HepG2 (cell line): ENCODE data around the gene CCDC83. TPM values are rescaled to one million over a fixed set of nuclear protein-coding genes. Genes with fewer than 3 reads are reported as not detected.

Experiments used
- ATAC-seq: fragments of 200-7000 bp; cut with Tn5 transposase; 3 replicates; pipeline ENCODE4 v1.9.1; 2020; ENCODE audit warnings: mild to moderate bottlenecking, moderate library complexity
- BruUV-seq: library from RNA; stranded (reverse); fragments of 400-500 nt; replicated peaks from 2 replicates; lab custom pipeline; 2021; lab: Mats Ljungman, UMichigan
- CTCF ChIA-PET: fragments of 300-600 bp; formaldehyde crosslinking; extraction: SDS; loops from one replicate; lab custom pipeline; 2021; ENCODE audit warnings: low total read pairs, inconsistent platforms, low intra/inter-chr PET ratio; lab: Yijun Ruan, JAX
- POLR2A ChIA-PET: fragments of 350-600 bp; sonication (Branson Sonifier 250); formaldehyde crosslinking; loops from one replicate; lab custom pipeline; 2020; ENCODE audit warnings: antibody characterized with exemption, inconsistent platforms; lab: Yijun Ruan, JAX
- DNase-seq: peaks from one replicate; pipeline ENCODE4 v3.0.0-alpha.2; 2015; ENCODE audit warnings: low spot score
- FAIRE-seq: peaks from 3 replicates; lab custom pipeline; 2011; peaks lifted over from hg19 to GRCh38; lab: Jason Lieb, UNC
- H2AFZ ChIP-seq: one replicate; pipeline ENCODE4 v1.6.1; 2011; ENCODE audit warnings: low read length, inconsistent platforms
- H3K27ac ChIP-seq: fragments of 300-600 bp; 3 replicates; pipeline ENCODE4 v1.8.0; 2011; ENCODE audit warnings: mixed run types, mild to moderate bottlenecking, mixed read lengths, low read length, inconsistent platforms; ENCODE audit not compliant: insufficient read depth; ENCODE audit errors: extremely low read length
- H3K27me3 ChIP-seq, 2 experiments: fragments of 200-600 bp in 1 of 2; 2 replicates in 1 of 2; 3 replicates in 1 of 2; pipeline versions ENCODE4 v1.6.0 to v1.8.0; 2011; ENCODE audit warnings: low read length in 2 of 2, mild to moderate bottlenecking in 2 of 2, moderate library complexity in 2 of 2, inconsistent platforms in 1 of 2; ENCODE audit not compliant: insufficient read depth in 2 of 2, control insufficient read depth in 1 of 2
- H3K36me3 ChIP-seq, 2 experiments: fragments of 200-600 bp in 1 of 2; replicated peaks in 1 of 2; 2 replicates in 1 of 2; 3 replicates in 1 of 2; pipeline versions ENCODE4 v1.5.1 to v1.8.0; 2011; ENCODE audit warnings: low read length in 2 of 2, inconsistent platforms in 1 of 2; ENCODE audit not compliant: insufficient read depth in 2 of 2, control insufficient read depth in 1 of 2
- H3K4me1 ChIP-seq: 2 replicates; pipeline ENCODE4 v1.5.1; 2012; ENCODE audit warnings: low read length, inconsistent platforms; ENCODE audit not compliant: insufficient read depth
- H3K4me2 ChIP-seq: 2 replicates; pipeline ENCODE4 v1.6.0; 2011; ENCODE audit warnings: low read depth, low read length, inconsistent platforms
- H3K4me3 ChIP-seq, 3 experiments: fragments of 200-600 bp in 1 of 3; sonication (generic), shearing (Covaris generic) in 1 of 3; replicated peaks in 1 of 3; 2 replicates each; pipeline ENCODE4 v1.5.1; 2011 to 2016; ENCODE audit warnings: low read length in 3 of 3, inconsistent platforms in 2 of 3, low read depth in 2 of 3, mild to moderate bottlenecking in 2 of 3, control low read depth in 1 of 3, mixed read lengths in 1 of 3; ENCODE audit not compliant: insufficient read depth in 1 of 3
- H3K79me2 ChIP-seq: one replicate; pipeline ENCODE4 v1.6.1; 2011; ENCODE audit warnings: low read length, inconsistent platforms; ENCODE audit not compliant: insufficient read depth
- H3K9ac ChIP-seq: 2 replicates; pipeline ENCODE4 v1.6.0; 2011; ENCODE audit warnings: mild to moderate bottlenecking, low read depth, low read length, inconsistent platforms; ENCODE audit not compliant: insufficient read depth
- H3K9me3 ChIP-seq: 2 replicates; pipeline ENCODE4 v1.5.1; 2012; ENCODE audit warnings: mild to moderate bottlenecking, low read length
- H4K20me1 ChIP-seq: 2 replicates; pipeline ENCODE4 v1.6.0; 2011; ENCODE audit warnings: inconsistent platforms, mild to moderate bottlenecking, low read length, moderate library complexity; ENCODE audit not compliant: insufficient read depth
- BCL6 ChIP-seq: IDR thresholded peaks from 2 replicates; pipeline ENCODE4 v1.6.1; 2016; ENCODE audit warnings: missing genetic modification reagents, missing compliant biosample characterization
- FOXP4 ChIP-seq: sonication (generic); formaldehyde crosslinking; IDR thresholded peaks from 2 replicates; pipeline ENCODE4 v1.4.0; 2020; ENCODE audit warnings: missing genetic modification reagents
- ISX ChIP-seq: sonication (generic); formaldehyde crosslinking; conservative IDR thresholded peaks from 2 replicates; pipeline ENCODE4 v1.5.0; 2020; ENCODE audit warnings: missing genetic modification reagents
- MEF2D ChIP-seq: sonication (generic); formaldehyde crosslinking; IDR thresholded peaks from 2 replicates; pipeline ENCODE4 v1.5.1; 2020; ENCODE audit warnings: mild to moderate bottlenecking, missing genetic modification reagents
- MXD4 ChIP-seq: IDR thresholded peaks from 2 replicates; pipeline ENCODE4 v1.6.1; 2016; ENCODE audit warnings: mild to moderate bottlenecking, missing biosample characterization, missing genetic modification reagents
- PLSCR1 ChIP-seq: sonication (generic); formaldehyde crosslinking; IDR thresholded peaks from 2 replicates; pipeline ENCODE4 v1.5.0; 2020; ENCODE audit warnings: missing genetic modification reagents, mild to moderate bottlenecking, borderline replicate concordance
- SP1 ChIP-seq, 2 experiments: fragments of 450-650 bp in 1 of 2; sonication (generic) in 1 of 2; formaldehyde crosslinking in 1 of 2; IDR thresholded peaks; 2 replicates each; pipeline versions ENCODE4 v1.4.0 to v1.6.1; 2016 to 2020; ENCODE audit warnings: missing genetic modification reagents in 1 of 2
- ZFP36 ChIP-seq: fragments of 150-350 bp; IDR thresholded peaks from 2 replicates; pipeline ENCODE4 v1.6.1; 2018; ENCODE audit warnings: borderline replicate concordance, low read length, low read depth; ENCODE audit not compliant: partially characterized antibody
- ZNF18 ChIP-seq: sonication (generic); formaldehyde crosslinking; IDR thresholded peaks from 2 replicates; pipeline ENCODE4 v1.8.0; 2022; ENCODE audit warnings: mild to moderate bottlenecking, missing genetic modification reagents; ENCODE audit not compliant: insufficient replicate concordance
- ZNF234 ChIP-seq: sonication (generic); formaldehyde crosslinking; conservative IDR thresholded peaks from 2 replicates; pipeline ENCODE4 v1.5.1; 2020; ENCODE audit warnings: mild to moderate bottlenecking, missing genetic modification reagents
- ZNF331 ChIP-seq: sonication (generic); formaldehyde crosslinking; IDR thresholded peaks from 2 replicates; pipeline ENCODE4 v1.4.0; 2020; ENCODE audit warnings: missing genetic modification reagents
- ZNF343 ChIP-seq: sonication (generic); formaldehyde crosslinking; IDR thresholded peaks from 2 replicates; pipeline ENCODE4 v1.4.0; 2020; ENCODE audit warnings: mild to moderate bottlenecking, missing genetic modification reagents
- ZNF652 ChIP-seq: IDR thresholded peaks from 2 replicates; pipeline ENCODE4 v1.6.1; 2016; ENCODE audit warnings: low read depth, borderline replicate concordance
- ZNF660 ChIP-seq: sonication (generic); formaldehyde crosslinking; IDR thresholded peaks from 2 replicates; pipeline ENCODE4 v1.5.1; 2020; ENCODE audit warnings: mild to moderate bottlenecking, low read depth, missing genetic modification reagents, borderline replicate concordance
- ZNF7 ChIP-seq: IDR thresholded peaks from 2 replicates; pipeline ENCODE4 v1.6.1; 2016; ENCODE audit warnings: missing biosample characterization, missing genetic modification reagents
- in situ Hi-C: cut with HindIII; loops from 2 replicates; pipeline ENCODE4 v1.10.0; 2017; ENCODE audit warnings: low pct_unique_long_range_greater_than_20kb; ENCODE audit not compliant: extremely low pct_ligation_motif_present
- intact Hi-C: fragments of 100-400 bp; cut with micrococcal nuclease; formaldehyde crosslinking; loops from one replicate; pipeline ENCODE4 v1.10.0; 2022; ENCODE audit not compliant: unreplicated experiment
- polyA plus RNA-seq, 8 experiments: library from polyadenylated mRNA; depleted of rRNA in 3 of 8; stranded (reverse) in 7 of 8; unstranded in 1 of 8; fragments of >200 nt; fragmentation: Illumina TruSeq in 4 of 8; extraction: Trizol in 4 of 8; gene quantifications; 2 replicates each; pipeline versions ENCODE4 v1.2.1 to v1.2.3, GENCODE V29; 2011 to 2016; ENCODE audit warnings: low read depth in 4 of 8, missing spikeins in 1 of 8, mixed read lengths in 1 of 8; ENCODE audit not compliant: insufficient read depth in 1 of 8
- total RNA-seq, 5 experiments: library from RNA; depleted of rRNA; stranded (reverse); fragments of >200 nt; fragmentation: Illumina TruSeq; extraction: Trizol; gene quantifications; 2 replicates each; pipeline ENCODE4 v1.2.3, GENCODE V29; 2016; ENCODE audit warnings: low read depth in 1 of 5

The CCDC83 gene
- total and polyA plus RNA-seq, 2 of the 13 experiments (the other 11 are each of a cell fraction or from before 2014, with no cell fraction given) = not detected

GRCh38 chr11:85847436-85847835, 7.7 kb upstream of the CCDC83 start:
- DNase-seq = no peak
- no peak overlapping the region for H2AFZ ChIP-seq
- ChIA-PET CTCF (no interaction called here), POLR2A (no interaction called here)
- H3K27me3 ChIP-seq = no peaks in the 10 kb centered on the region
- no TSS peak for BruUV-seq
- no peaks in the 10 kb centered on the region for H4K20me1 ChIP-seq
- intact Hi-C loops = no loop called here
- H3K36me3 ChIP-seq = no peaks in the 10 kb centered on the region
- H3K9me3 ChIP-seq = no peaks in the 10 kb centered on the region
- TF ChIP-seq ZNF7 (CRISPR knock-in tag) (peak; percentile 95), SP1 (IDR thresholded peaks at IDR 0.05) (no peak), SP1 (CRISPR knock-in tag; IDR thresholded peaks at IDR 0.05) (no peak), ZNF234 (CRISPR knock-in tag) (no peak), ZNF660 (no peak), ZNF343 (CRISPR knock-in tag) (no peak), MXD4 (CRISPR knock-in tag) (no peak), ZNF331 (no peak), ISX (CRISPR knock-in tag) (no peak), ZNF652 (no peak), MEF2D (CRISPR knock-in tag) (no peak), FOXP4 (CRISPR knock-in tag) (no peak), BCL6 (CRISPR knock-in tag) (no peak), PLSCR1 (CRISPR knock-in tag) (no peak), ZFP36 (peak; percentile 12), ZNF18 (CRISPR knock-in tag) (no peak)
- H3K4me1 ChIP-seq = no peaks in the 10 kb centered on the region
- H3K9ac ChIP-seq = no peak overlapping the region
- FAIRE-seq = no peak
- ATAC-seq = no peak
- no peak overlapping the region for H3K27ac ChIP-seq
- in situ Hi-C loops = no loop called here
- no peak overlapping the region for H3K4me3 ChIP-seq
- no peak overlapping the region for H3K4me2 ChIP-seq
- H3K79me2 ChIP-seq = no peaks in the 10 kb centered on the region
